Sigmoid colon (tissue), 7 donors: ENCODE results near the gene APEX2. TPM values are rescaled to one million over a fixed set of nuclear protein-coding genes. Genes with fewer than 3 reads are reported as not detected.

ENCODE experiments used
- DNase-seq: peaks from one replicate; pipeline ENCODE4 v3.0.0-alpha.2; 2019
- H3K27ac ChIP-seq, 4 donors: fragments of 200-600 bp; sonication (generic); one replicate each; pipeline ENCODE4 v1.5.1; 2016 to 2019; ENCODE audit warnings: mild to moderate bottlenecking in 1 of 4
- H3K27me3 ChIP-seq, 3 donors: fragments of 200-600 bp; sonication (generic); one replicate each; pipeline ENCODE4 v1.5.1; 2019; ENCODE audit warnings: mild to moderate bottlenecking in 1 of 3
- H3K36me3 ChIP-seq, 4 donors: fragments of 200-600 bp; sonication (generic); one replicate each; pipeline ENCODE4 v1.5.1; 2016 to 2019
- H3K4me1 ChIP-seq, 4 donors: fragments of 200-600 bp; sonication (generic); one replicate each; pipeline ENCODE4 v1.5.1; 2017 to 2019
- H3K4me3 ChIP-seq, 4 donors: fragments of 200-600 bp; sonication (generic); one replicate each; pipeline ENCODE4 v1.5.1; 2017 to 2019; ENCODE audit warnings: mild to moderate bottlenecking in 2 of 4, moderate library complexity in 1 of 4
- H3K9me3 ChIP-seq, 4 donors: fragments of 200-600 bp in 3 of 4; sonication (generic) in 3 of 4; one replicate each; pipeline versions ENCODE4 v1.5.1 to v1.6.1; 2013 to 2019
- CTCF ChIP-seq, 4 experiments: fragments of 450-650 bp in 3 of 4; fragments of 200-600 bp in 1 of 4; IDR thresholded peaks; one replicate each; pipeline ENCODE4 v1.5.1; 2016 to 2019; ENCODE audit warnings: antibody characterized with exemption in 4 of 4, mild to moderate bottlenecking in 3 of 4, moderate library complexity in 2 of 4
- EP300 ChIP-seq, 4 donors: sonication (generic); formaldehyde crosslinking; IDR thresholded peaks; one replicate each; pipeline ENCODE4 v1.6.1; 2017; ENCODE audit warnings: antibody characterized with exemption in 4 of 4
- POLR2A ChIP-seq, 2 donors: fragments of 450-650 bp; IDR thresholded peaks; one replicate each; pipeline ENCODE4 v1.6.1; 2016; ENCODE audit warnings: antibody characterized with exemption in 2 of 2, mild to moderate bottlenecking in 2 of 2, moderate library complexity in 2 of 2
- POLR2AphosphoS5 ChIP-seq, 4 donors: sonication (generic); formaldehyde crosslinking; IDR thresholded peaks; one replicate each; pipeline ENCODE4 v1.6.1; 2017; ENCODE audit warnings: antibody characterized with exemption in 4 of 4
- WGBS, 2 donors: extraction: QIAGEN DNeasy Blood & Tissue Kit; methylation state at CpG; one replicate each; pipeline ENCODE4 v1.1.7; 2013; 5-methylcytosine and 5-hydroxymethylcytosine counted together
- intact Hi-C: fragments of 100-400 bp; cut with DNase I; formaldehyde crosslinking; loops from one replicate; pipeline ENCODE4 v1.15.1; 2023
- polyA plus RNA-seq, 3 donors: library from polyadenylated mRNA; stranded (reverse); fragments of 200-250 nt; gene quantifications; one replicate each; pipeline ENCODE4 v1.2.3, GENCODE V29; 2013
- total RNA-seq, 4 donors: library from RNA; depleted of rRNA; stranded (reverse); fragments of >200 nt; gene quantifications; one replicate each; pipeline ENCODE4 v1.1.0, GENCODE V29; 2016
- donor health status: healthy with polysubstance abuse.
- donor health status: Bipolar disorder and iron deficiency.
- donor health status: healthy.

Gene APEX2
- total and polyA plus RNA-seq, 7 donors = 3.9 to 18.7 (median 5.7) TPM

- no peaks in the 10 kb centered on the region for H3K36me3 ChIP-seq
- no peak overlapping the region for H3K4me3 ChIP-seq
- WGBS, 2 donors = 95 to 100% methylated on average over 1 of the region's 1 CpG
- no peak overlapping the region for H3K27ac ChIP-seq
- H3K9me3 ChIP-seq = no peaks in the 10 kb centered on the region
- H3K27me3 ChIP-seq = no peaks in the 10 kb centered on the region
- DNase-seq = no peak
- no peak for TF ChIP-seq POLR2AphosphoS5 (IDR thresholded peaks at IDR 0.05)
- no peak for TF ChIP-seq CTCF (IDR thresholded peaks at IDR 0.05)
- TF ChIP-seq EP300 (IDR thresholded peaks at IDR 0.05) = no peak
- no peak for TF ChIP-seq POLR2A (IDR thresholded peaks at IDR 0.05)
- intact Hi-C loops = no loop called here
- no peaks in the 10 kb centered on the region for H3K4me1 ChIP-seq
Measured at GRCh38 chrX:54992911-54993622, 7.1 kb upstream of the APEX2 start.

- Histone ChIP-seq H3K27me3 (no peaks in the 10 kb centered on the region), H3K4me1 (peaks cover 0 to 3% (median 0%) of the 10 kb centered on the region in 4 donors), H3K27ac (no peak within 1 kb of the TSS), H3K4me3 (no peak within 1 kb of the TSS), H3K9me3 (no peaks in the 10 kb centered on the region), H3K36me3 (no peaks in the 10 kb centered on the region)
- DNase-seq = no peak
- intact Hi-C loops = no loop called here
- no peak for TF ChIP-seq CTCF (IDR thresholded peaks at IDR 0.05)
- 89 to 90% methylated on average over 2 of the region's 2 CpGs for WGBS, 2 donors
Measured at GRCh38 chrX:54994099-54994498, 6.1 kb upstream of the APEX2 start, which contains the start of gene PFKFB1. Gene PFKFB1, minus strand, starts transcription at chrX:54994188. Its CDS starts 181 bp downstream, at chrX:54994007.

GRCh38 chrX:54994668-54995351, 5.4 kb upstream of the APEX2 start:
- no peaks in the 10 kb centered on the region for H3K27me3 ChIP-seq
- 87% methylated on average over 6 of the region's 6 CpGs for WGBS, 2 donors

GRCh38 chrX:54995621-54996020, 4.5 kb upstream of the APEX2 start:
- Histone ChIP-seq H3K4me1 (peaks cover 0 to 6% (median under 1%) of the 10 kb centered on the region in 4 donors), H3K4me3 (no peak overlapping the region), H3K9me3 (no peaks in the 10 kb centered on the region), H3K27me3 (no peaks in the 10 kb centered on the region), H3K36me3 (no peaks in the 10 kb centered on the region), H3K27ac (no peak overlapping the region)
- no peak for DNase-seq
- no peak for TF ChIP-seq EP300 (IDR thresholded peaks at IDR 0.05)
- TF ChIP-seq POLR2A (IDR thresholded peaks at IDR 0.05) = no peak
- no peak for TF ChIP-seq CTCF (IDR thresholded peaks at IDR 0.05)
- TF ChIP-seq POLR2AphosphoS5 (IDR thresholded peaks at IDR 0.05) = no peak
- intact Hi-C loops = no loop called here

More at GRCh38 chrX:54994668-54995351, 5.4 kb upstream of the APEX2 start:
- DNase-seq = no peak
- no peak for TF ChIP-seq CTCF (IDR thresholded peaks at IDR 0.05)
- no peak for TF ChIP-seq EP300 (IDR thresholded peaks at IDR 0.05)
- TF ChIP-seq POLR2AphosphoS5 (IDR thresholded peaks at IDR 0.05) = no peak
- no peak for TF ChIP-seq POLR2A (IDR thresholded peaks at IDR 0.05)
- no peak overlapping the region for H3K27ac ChIP-seq
- no peaks in the 10 kb centered on the region for H3K36me3 ChIP-seq
- peaks cover 0 to 6% (median 0%) of the 10 kb centered on the region in 4 donors for H3K4me1 ChIP-seq
- intact Hi-C loops = no loop called here
- H3K4me3 ChIP-seq = no peak overlapping the region
- H3K9me3 ChIP-seq = no peaks in the 10 kb centered on the region
